H9 (cell line): ENCODE results near the gene TRHDE. TPM values are rescaled to one million over a fixed set of nuclear protein-coding genes. Genes with fewer than 3 reads are reported as not detected.

ENCODE experiments used
- DNase-seq: peaks from one replicate; pipeline ENCODE4 v3.0.0-alpha.2; 2017
- H2AFZ ChIP-seq: one replicate; pipeline ENCODE4 v1.6.1; 2013; ENCODE audit warnings: mild to moderate bottlenecking, low read length, control low read depth, moderate library complexity
- H2AK5ac ChIP-seq: 2 replicates; pipeline ENCODE4 v1.6.1; 2013; ENCODE audit warnings: low read length, control low read depth, mixed read lengths; ENCODE audit not compliant: insufficient read length
- H2BK120ac ChIP-seq: one replicate; pipeline ENCODE4 v1.6.1; 2013; ENCODE audit warnings: low read depth, mild to moderate bottlenecking, low read length, control low read depth, inconsistent platforms; ENCODE audit not compliant: poor library complexity, severe bottlenecking
- H2BK12ac ChIP-seq: 2 replicates; pipeline ENCODE4 v1.6.1; 2013; ENCODE audit warnings: low read length, control low read depth, mixed read lengths, low read depth; ENCODE audit not compliant: insufficient read length
- H2BK15ac ChIP-seq: 2 replicates; pipeline ENCODE4 v1.6.1; 2013; ENCODE audit warnings: low read depth, low read length, control low read depth
- H2BK20ac ChIP-seq: one replicate; pipeline ENCODE4 v1.6.1; 2013; ENCODE audit warnings: low read depth, mild to moderate bottlenecking, low read length, control low read depth, inconsistent platforms; ENCODE audit not compliant: poor library complexity, severe bottlenecking
- H2BK5ac ChIP-seq: 2 replicates; pipeline ENCODE4 v1.6.1; 2013; ENCODE audit warnings: low read length, control low read depth, mixed read lengths; ENCODE audit not compliant: insufficient read length
- H3K14ac ChIP-seq: 2 replicates; pipeline ENCODE4 v1.6.1; 2013; ENCODE audit warnings: low read length, control low read depth; ENCODE audit not compliant: insufficient read depth
- H3K18ac ChIP-seq: 2 replicates; pipeline ENCODE4 v1.6.1; 2013; ENCODE audit warnings: low read depth, mild to moderate bottlenecking, mixed read lengths, low read length, control low read depth; ENCODE audit not compliant: insufficient read length
- H3K23ac ChIP-seq: 2 replicates; pipeline ENCODE4 v1.6.1; 2013; ENCODE audit warnings: low read length, control low read depth, mixed read lengths, low read depth; ENCODE audit not compliant: insufficient read length
- H3K23me2 ChIP-seq: 2 replicates; pipeline ENCODE4 v1.6.1; 2013; ENCODE audit warnings: low read depth, mild to moderate bottlenecking, mixed read lengths, low read length, control low read depth; ENCODE audit not compliant: insufficient read length, poor library complexity, severe bottlenecking
- H3K27ac ChIP-seq: 2 replicates; pipeline ENCODE4 v1.5.1; 2013; ENCODE audit warnings: low read length, control low read depth, mixed read lengths, low read depth; ENCODE audit not compliant: insufficient read length
- H3K27me3 ChIP-seq: 2 replicates; pipeline ENCODE4 v1.6.1; 2013; ENCODE audit warnings: low read length, control low read depth, inconsistent platforms; ENCODE audit not compliant: insufficient read depth
- H3K4ac ChIP-seq: 2 replicates; pipeline ENCODE4 v1.6.1; 2013; ENCODE audit warnings: low read depth, mild to moderate bottlenecking, control low read depth, inconsistent platforms, low read length, moderate library complexity
- H3K4me1 ChIP-seq: 2 replicates; pipeline ENCODE4 v1.6.1; 2013; ENCODE audit warnings: low read length, control low read depth, inconsistent platforms; ENCODE audit not compliant: insufficient read depth
- H3K4me2 ChIP-seq: 2 replicates; pipeline ENCODE4 v1.6.1; 2013; ENCODE audit warnings: low read length, control low read depth, mixed read lengths; ENCODE audit not compliant: insufficient read length, insufficient read depth
- H3K56ac ChIP-seq: 2 replicates; pipeline ENCODE4 v1.6.1; 2013; ENCODE audit warnings: low read depth, mild to moderate bottlenecking, mixed read lengths, low read length, control low read depth; ENCODE audit not compliant: insufficient read length
- H3K79me1 ChIP-seq: 2 replicates; pipeline ENCODE4 v1.6.1; 2013; ENCODE audit warnings: low read depth, mild to moderate bottlenecking, moderate library complexity, low read length, control low read depth, inconsistent platforms; ENCODE audit not compliant: insufficient read depth, poor library complexity, severe bottlenecking
- H3K79me2 ChIP-seq: 2 replicates; pipeline ENCODE4 v1.6.1; 2013; ENCODE audit warnings: low read length, control low read depth, inconsistent platforms; ENCODE audit not compliant: insufficient read depth
- H3K9ac ChIP-seq: 2 replicates; pipeline ENCODE4 v1.6.1; 2013; ENCODE audit warnings: low read length, control low read depth, mixed read lengths; ENCODE audit not compliant: insufficient read length; ENCODE audit errors: extremely low read depth
- H3K9me3 ChIP-seq: one replicate; pipeline ENCODE4 v1.6.1; 2013; ENCODE audit warnings: low read depth, low read length, inconsistent platforms; ENCODE audit not compliant: control insufficient read depth
- H3T11ph ChIP-seq: one replicate; pipeline ENCODE4 v1.6.1; 2013; ENCODE audit warnings: mild to moderate bottlenecking, low read length, control low read depth, inconsistent platforms
- H4K20me1 ChIP-seq: one replicate; pipeline ENCODE4 v1.6.1; 2013; ENCODE audit not compliant: control insufficient read depth, insufficient read length, insufficient read depth
- H4K5ac ChIP-seq: 2 replicates; pipeline ENCODE4 v1.6.1; 2013; ENCODE audit warnings: low read depth, mild to moderate bottlenecking, mixed read lengths, low read length, control low read depth; ENCODE audit not compliant: insufficient read length
- H4K8ac ChIP-seq: replicated peaks from 2 replicates; pipeline ENCODE4 v1.6.1; 2013; ENCODE audit warnings: low read length, control low read depth, mixed read lengths, low read depth; ENCODE audit not compliant: insufficient read length
- H4K91ac ChIP-seq: 2 replicates; pipeline ENCODE4 v1.6.1; 2013; ENCODE audit warnings: low read depth, mild to moderate bottlenecking, moderate library complexity, mixed read lengths, low read length, control low read depth; ENCODE audit not compliant: insufficient read length
- H3K27ac Mint-ChIP-seq, 3 experiments: 2 replicates in 2 of 3; 3 replicates in 1 of 3; pipeline ENCODE4 v1.8.0; 2020 to 2021; ENCODE audit warnings: mixed read lengths in 3 of 3, mild to moderate bottlenecking in 1 of 3, moderate library complexity in 1 of 3
- H3K27me3 Mint-ChIP-seq: 2 replicates; pipeline ENCODE4 v1.8.0; 2021; ENCODE audit warnings: low read depth, mild to moderate bottlenecking, moderate library complexity, mixed read lengths
- H3K36me3 Mint-ChIP-seq, 3 experiments: 2 replicates in 2 of 3; 3 replicates in 1 of 3; pipeline ENCODE4 v1.8.0; 2020 to 2021; ENCODE audit warnings: low read depth in 3 of 3, mixed read lengths in 3 of 3; ENCODE audit not compliant: insufficient read depth in 1 of 3
- H3K4me1 Mint-ChIP-seq, 2 experiments: 2 replicates each; pipeline ENCODE4 v1.8.0; 2020; ENCODE audit warnings: mixed read lengths in 2 of 2
- H3K4me3 Mint-ChIP-seq, 2 experiments: 2 replicates in 1 of 2; 3 replicates in 1 of 2; pipeline ENCODE4 v1.8.0; 2020 to 2021; ENCODE audit warnings: mild to moderate bottlenecking in 2 of 2, mixed read lengths in 2 of 2, moderate library complexity in 1 of 2
- H3K9me3 Mint-ChIP-seq, 2 experiments: 2 replicates in 1 of 2; 3 replicates in 1 of 2; pipeline ENCODE4 v1.8.0; 2020; ENCODE audit warnings: mild to moderate bottlenecking in 2 of 2, mixed read lengths in 2 of 2, moderate library complexity in 1 of 2
- CTCF ChIP-seq: fragments of 200-600 bp; sonication (generic); conservative IDR thresholded peaks from 3 replicates; pipeline ENCODE4 v1.8.0; 2021; ENCODE audit warnings: antibody characterized with exemption, mild to moderate bottlenecking
- total RNA-seq: library from RNA; stranded (reverse); gene quantifications from 2 replicates; pipeline ENCODE4 v1.2.1, GENCODE V29; 2021

TRHDE gene
- total RNA-seq, 1 experiment from 2014 or later = 1.0 TPM

- Histone ChIP-seq H3K14ac (no peak overlapping the region), H3K4me2 (no peak overlapping the region), H3K27me3 (no peaks in the 10 kb centered on the region), H3K79me1 (no peaks in the 10 kb centered on the region), H3K9me3 (no peaks in the 10 kb centered on the region), H2AFZ (no peak overlapping the region), H3K56ac (no peak overlapping the region), H3K23me2 (no peaks in the 10 kb centered on the region), H4K20me1 (no peaks in the 10 kb centered on the region), H3K23ac (no peak overlapping the region), H3K18ac (no peak overlapping the region), H3K4me1 (peaks cover 7% of the 10 kb centered on the region; the same call in 1 of the 2 replicates), H2BK20ac (no peak overlapping the region), H3K4ac (no peak overlapping the region), H3K27ac (no peak overlapping the region), H3T11ph (no peak overlapping the region), H3K79me2 (no peaks in the 10 kb centered on the region), H4K5ac (no peak overlapping the region), H4K8ac (no peak overlapping the region), H2BK12ac (no peak overlapping the region), H2BK5ac (no peak overlapping the region), H2BK120ac (no peak overlapping the region), H4K91ac (no peak overlapping the region), H3K9ac (no peak overlapping the region), H2BK15ac (no peak overlapping the region), H2AK5ac (no peak overlapping the region)
- TF ChIP-seq CTCF = no peak
- Mint-ChIP-seq H3K27me3 (no peaks in the 10 kb centered on the region), H3K4me3 (peak overlapping the region in 1 of 2 experiments; percentile 49; a peak in 3 of 5 replicates), H3K36me3 (peaks cover 0 to 19% (median 18%) of the 10 kb centered on the region in 3 experiments; a peak in 5 of 7 replicates), H3K27ac (peak overlapping the region in 2 of 3 experiments; percentile 3 to 92; a peak in 4 of 7 replicates), H3K9me3 (peaks cover 11 to 17% of the 10 kb centered on the region in 2 experiments), H3K4me1 (peaks cover 35 to 37% of the 10 kb centered on the region in 2 experiments)
- DNase-seq = no peak
Measured at GRCh38 chr12:72444125-72444524, 172.0 kb downstream of the TRHDE start.
